ENCODE data around the gene KCTD19.

KCTD19 gene

DNA sequence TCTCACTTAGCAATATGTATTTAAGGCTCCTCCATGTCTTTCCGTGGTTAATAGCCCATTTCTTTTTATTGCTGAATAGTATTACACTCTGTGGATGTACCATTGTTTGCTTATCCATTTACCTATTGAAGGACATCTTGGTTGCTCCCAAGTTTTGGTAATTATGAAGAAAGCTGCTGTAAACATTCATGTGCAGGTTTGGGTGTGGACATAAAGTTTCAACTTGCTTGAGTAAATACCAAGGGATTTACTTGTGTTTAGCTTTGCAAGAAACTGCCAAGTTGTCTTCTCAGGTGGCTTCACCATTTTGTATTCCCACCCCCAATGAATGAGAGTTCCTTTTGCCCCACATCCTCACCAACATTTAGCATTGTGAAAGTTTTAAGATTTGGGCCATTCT, 9.6 kb upstream of the KCTD19 start:
- TF ChIP-seq TAF1 (IDR thresholded peaks at IDR 0.05; ENCODE audit: borderline replicate concordance, insufficient read depth, low read length): no peak
- no peak for TF ChIP-seq SIN3A (IDR thresholded peaks at IDR 0.05; ENCODE audit: borderline replicate concordance, insufficient read depth, low read length)
- no peak for TF ChIP-seq POLR2AphosphoS5 (IDR thresholded peaks at IDR 0.05; ENCODE audit: low read depth, low read length)
- no peak for TF ChIP-seq FOXP2 (optimal IDR thresholded peaks at IDR 0.05; ENCODE audit: borderline replicate concordance, extremely low read depth, extremely low read length, insufficient read depth)
- TF ChIP-seq, protein P1, sequence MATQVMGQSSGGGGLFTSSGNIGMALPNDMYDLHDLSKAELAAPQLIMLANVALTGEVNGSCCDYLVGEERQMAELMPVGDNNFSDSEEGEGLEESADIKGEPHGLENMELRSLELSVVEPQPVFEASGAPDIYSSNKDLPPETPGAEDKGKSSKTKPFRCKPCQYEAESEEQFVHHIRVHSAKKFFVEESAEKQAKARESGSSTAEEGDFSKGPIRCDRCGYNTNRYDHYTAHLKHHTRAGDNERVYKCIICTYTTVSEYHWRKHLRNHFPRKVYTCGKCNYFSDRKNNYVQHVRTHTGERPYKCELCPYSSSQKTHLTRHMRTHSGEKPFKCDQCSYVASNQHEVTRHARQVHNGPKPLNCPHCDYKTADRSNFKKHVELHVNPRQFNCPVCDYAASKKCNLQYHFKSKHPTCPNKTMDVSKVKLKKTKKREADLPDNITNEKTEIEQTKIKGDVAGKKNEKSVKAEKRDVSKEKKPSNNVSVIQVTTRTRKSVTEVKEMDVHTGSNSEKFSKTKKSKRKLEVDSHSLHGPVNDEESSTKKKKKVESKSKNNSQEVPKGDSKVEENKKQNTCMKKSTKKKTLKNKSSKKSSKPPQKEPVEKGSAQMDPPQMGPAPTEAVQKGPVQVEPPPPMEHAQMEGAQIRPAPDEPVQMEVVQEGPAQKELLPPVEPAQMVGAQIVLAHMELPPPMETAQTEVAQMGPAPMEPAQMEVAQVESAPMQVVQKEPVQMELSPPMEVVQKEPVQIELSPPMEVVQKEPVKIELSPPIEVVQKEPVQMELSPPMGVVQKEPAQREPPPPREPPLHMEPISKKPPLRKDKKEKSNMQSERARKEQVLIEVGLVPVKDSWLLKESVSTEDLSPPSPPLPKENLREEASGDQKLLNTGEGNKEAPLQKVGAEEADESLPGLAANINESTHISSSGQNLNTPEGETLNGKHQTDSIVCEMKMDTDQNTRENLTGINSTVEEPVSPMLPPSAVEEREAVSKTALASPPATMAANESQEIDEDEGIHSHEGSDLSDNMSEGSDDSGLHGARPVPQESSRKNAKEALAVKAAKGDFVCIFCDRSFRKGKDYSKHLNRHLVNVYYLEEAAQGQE (IDR thresholded peaks at IDR 0.05; ENCODE audit: insufficient read depth in 1 of 2, low read depth in 2 of 2, low read length in 2 of 2): no peak

DNA sequence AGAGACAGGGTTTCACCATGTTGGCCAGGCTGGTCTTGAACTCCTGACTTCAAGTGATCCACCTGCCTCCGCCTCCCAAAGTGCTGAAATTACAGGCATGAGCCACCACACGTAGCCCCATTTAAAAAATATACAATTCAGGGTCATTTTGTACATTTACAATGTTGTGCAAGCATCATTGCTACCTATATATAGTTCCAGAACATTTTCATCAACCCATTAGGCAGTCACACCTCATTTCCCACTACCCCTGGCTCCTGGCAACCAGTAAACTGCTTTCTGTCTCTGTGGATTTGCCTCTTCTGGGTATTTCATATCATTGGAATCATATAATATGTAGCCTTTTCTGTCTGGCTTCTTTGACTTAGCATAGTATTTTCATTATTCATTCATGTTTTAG, 6.8 kb upstream of the KCTD19 start:
- TF ChIP-seq TAF1 (IDR thresholded peaks at IDR 0.05; ENCODE audit: borderline replicate concordance, insufficient read depth, low read length) (no peak), SIN3A (IDR thresholded peaks at IDR 0.05; ENCODE audit: borderline replicate concordance, insufficient read depth, low read length) (no peak), FOXP2 (optimal IDR thresholded peaks at IDR 0.05; ENCODE audit: borderline replicate concordance, extremely low read depth, extremely low read length, insufficient read depth) (no peak), POLR2AphosphoS5 (IDR thresholded peaks at IDR 0.05; ENCODE audit: low read depth, low read length) (no peak)
- TF ChIP-seq, protein P1 (IDR thresholded peaks at IDR 0.05; ENCODE audit: insufficient read depth in 1 of 2, low read depth in 2 of 2, low read length in 2 of 2): no peak

DNA sequence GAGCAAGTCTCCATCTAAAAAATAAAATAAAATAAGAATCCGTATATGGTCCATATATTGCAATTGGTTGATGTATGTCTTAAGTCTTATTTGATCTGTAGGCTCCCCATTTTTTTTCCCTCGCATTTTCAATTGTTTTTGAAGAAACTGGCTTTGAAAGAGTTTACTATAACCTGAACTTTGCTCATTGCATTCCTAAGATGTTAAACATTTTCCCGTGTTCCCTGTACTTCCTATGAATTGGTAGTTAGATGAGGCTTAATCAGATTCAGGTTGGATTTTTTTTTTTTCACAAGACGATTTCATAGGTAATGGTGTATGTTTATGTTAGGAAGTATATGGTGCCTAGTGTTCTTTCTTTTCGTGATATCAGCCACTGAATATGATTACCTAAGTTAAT, 3.4 kb upstream of the KCTD19 start:
- no peak for TF ChIP-seq POLR2AphosphoS5 (IDR thresholded peaks at IDR 0.05; ENCODE audit: low read depth, low read length)
- TF ChIP-seq, protein P1 (IDR thresholded peaks at IDR 0.05; ENCODE audit: insufficient read depth in 1 of 2, low read depth in 2 of 2, low read length in 2 of 2): no peak
- no peak for TF ChIP-seq SIN3A (IDR thresholded peaks at IDR 0.05; ENCODE audit: borderline replicate concordance, insufficient read depth, low read length)
- no peak for TF ChIP-seq FOXP2 (optimal IDR thresholded peaks at IDR 0.05; ENCODE audit: borderline replicate concordance, extremely low read depth, extremely low read length, insufficient read depth)
- no peak for TF ChIP-seq TAF1 (IDR thresholded peaks at IDR 0.05; ENCODE audit: borderline replicate concordance, insufficient read depth, low read length)

DNA sequence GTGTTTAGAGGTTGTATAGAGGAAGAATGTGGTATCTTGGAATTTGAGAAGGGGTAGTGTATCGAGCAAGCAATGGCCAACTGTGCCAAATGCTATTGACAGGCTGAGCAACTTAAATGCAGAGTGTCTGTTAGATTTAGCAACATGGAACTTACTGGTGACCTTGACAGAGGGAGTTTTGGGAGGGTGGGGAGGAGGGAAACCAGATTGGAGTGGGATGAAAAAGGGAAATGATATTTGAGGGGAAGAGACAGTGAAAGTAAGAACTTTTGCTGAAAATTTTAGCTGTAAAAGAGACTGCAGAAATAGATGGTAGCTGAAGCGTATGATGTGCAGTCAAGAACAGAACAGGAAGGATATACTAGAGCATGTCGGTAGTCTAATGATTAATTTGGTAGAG, 1.2 kb upstream of the KCTD19 start:
- TF ChIP-seq, protein P1 (IDR thresholded peaks at IDR 0.05; ENCODE audit: insufficient read depth in 1 of 2, low read depth in 2 of 2, low read length in 2 of 2): no peak
- TF ChIP-seq SIN3A (IDR thresholded peaks at IDR 0.05; ENCODE audit: borderline replicate concordance, insufficient read depth, low read length): no peak
- no peak for TF ChIP-seq FOXP2 (optimal IDR thresholded peaks at IDR 0.05; ENCODE audit: borderline replicate concordance, extremely low read depth, extremely low read length, insufficient read depth)
- TF ChIP-seq POLR2AphosphoS5 (IDR thresholded peaks at IDR 0.05; ENCODE audit: low read depth, low read length): no peak
- no peak for TF ChIP-seq TAF1 (IDR thresholded peaks at IDR 0.05; ENCODE audit: borderline replicate concordance, insufficient read depth, low read length)

DNA sequence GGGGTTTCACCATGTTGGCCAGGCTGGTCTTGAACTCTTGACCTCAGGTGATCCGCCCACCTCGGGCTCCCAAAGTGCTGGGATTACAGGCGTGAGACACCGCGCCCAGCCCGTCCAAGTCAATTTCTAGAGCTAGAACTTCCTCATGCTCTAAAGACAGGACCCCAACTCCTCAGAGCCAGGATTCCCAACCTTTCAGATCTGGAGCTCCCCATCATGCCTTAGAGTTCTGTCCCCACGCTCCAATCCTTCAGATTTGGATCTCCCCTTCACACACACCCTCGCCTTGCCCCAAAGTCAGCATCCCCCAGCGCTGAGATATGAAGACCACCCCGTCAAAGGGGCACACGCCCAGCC, 448 bp downstream of the KCTD19 start:
- TF ChIP-seq POLR2AphosphoS5 (IDR thresholded peaks at IDR 0.05; ENCODE audit: low read depth, low read length): no peak
- TF ChIP-seq SIN3A (IDR thresholded peaks at IDR 0.05; ENCODE audit: borderline replicate concordance, insufficient read depth, low read length): no peak
- no peak for TF ChIP-seq FOXP2 (optimal IDR thresholded peaks at IDR 0.05; ENCODE audit: borderline replicate concordance, extremely low read depth, extremely low read length, insufficient read depth)
- TF ChIP-seq, protein P1 (IDR thresholded peaks at IDR 0.05; ENCODE audit: insufficient read depth in 1 of 2, low read depth in 2 of 2, low read length in 2 of 2): no peak
- TF ChIP-seq TAF1 (IDR thresholded peaks at IDR 0.05; ENCODE audit: borderline replicate concordance, insufficient read depth, low read length): no peak
